Stimulated activated CD4-positive, alpha-beta T cell treated with anti-CD3 and anti-CD28 coated beads, Interleukin-4, amount 100 ng/mL, for 4 hours (primary cell): Measurements from ENCODE around the gene SLC9A6.

Experiments
- DNase-seq, 2 experiments: peaks; one replicate each; pipeline ENCODE4 v3.0.0-alpha.2; 2020

Gene SLC9A6

DNA sequence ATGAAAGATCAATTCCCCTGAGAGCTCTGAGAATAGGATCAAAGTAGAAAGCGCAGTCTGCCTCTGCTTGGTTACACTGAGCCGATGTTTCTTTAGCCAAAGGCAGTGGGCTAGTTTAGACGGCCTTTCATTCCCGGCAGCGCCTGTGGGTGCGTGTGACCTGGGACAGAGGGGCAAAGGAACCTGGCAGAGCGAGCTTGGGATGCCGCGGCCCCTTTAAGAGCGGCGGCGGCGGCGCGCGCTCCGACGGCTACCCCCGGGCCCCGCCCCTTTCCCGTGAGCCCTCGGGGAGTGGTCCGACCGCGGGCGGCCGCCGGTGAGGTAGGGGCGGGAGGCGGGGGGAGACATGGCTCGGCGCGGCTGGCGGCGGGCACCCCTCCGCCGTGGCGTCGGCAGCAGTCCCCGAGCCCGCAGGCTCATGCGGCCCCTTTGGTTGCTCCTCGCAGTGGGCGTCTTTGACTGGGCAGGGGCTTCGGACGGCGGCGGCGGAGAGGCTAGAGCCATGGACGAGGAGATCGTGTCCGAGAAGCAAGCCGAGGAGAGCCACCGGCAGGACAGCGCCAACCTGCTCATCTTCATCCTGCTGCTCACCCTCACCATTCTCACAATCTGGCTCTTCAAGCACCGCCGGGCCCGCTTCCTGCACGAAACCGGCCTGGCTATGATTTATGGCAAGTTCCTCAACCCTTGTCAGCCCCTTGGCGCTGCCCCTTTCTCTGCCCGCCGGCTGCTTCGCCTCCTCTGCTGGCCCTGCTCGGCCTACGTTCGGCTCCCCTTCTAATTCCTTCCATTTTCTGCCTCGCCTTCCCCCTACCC is at the start of gene SLC9A6:
TSS of gene SLC9A6 (plus strand) at position 279 of the 816 bp plus-strand sequence. CDS start at position 503, 224 bp downstream.
- DNase-seq = peak; percentile 59 to 69

DNA sequence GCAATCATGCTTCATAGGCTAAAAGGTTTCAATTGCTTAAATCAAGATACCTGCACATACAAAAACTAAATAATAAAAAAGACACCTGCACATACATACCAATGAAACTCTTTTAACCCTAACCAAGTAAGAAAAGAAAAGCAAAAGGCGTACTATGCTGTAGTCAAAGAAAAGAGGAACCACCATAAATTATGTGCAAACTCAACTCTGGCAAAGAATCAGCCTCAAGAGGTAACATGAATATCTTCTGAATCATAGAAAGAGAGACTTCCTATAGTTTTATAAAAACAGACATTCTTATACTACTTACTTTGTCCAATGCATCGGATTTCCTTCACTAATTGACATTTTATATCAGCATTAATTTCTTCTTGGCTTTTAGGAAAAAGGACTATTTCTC is 40.7 kb upstream of the SLC9A6 start:
- no peak for DNase-seq

GRCh38 chrX:135951291-135951690 is 33.9 kb upstream of the SLC9A6 start:
- DNase-seq = no peak

DNA sequence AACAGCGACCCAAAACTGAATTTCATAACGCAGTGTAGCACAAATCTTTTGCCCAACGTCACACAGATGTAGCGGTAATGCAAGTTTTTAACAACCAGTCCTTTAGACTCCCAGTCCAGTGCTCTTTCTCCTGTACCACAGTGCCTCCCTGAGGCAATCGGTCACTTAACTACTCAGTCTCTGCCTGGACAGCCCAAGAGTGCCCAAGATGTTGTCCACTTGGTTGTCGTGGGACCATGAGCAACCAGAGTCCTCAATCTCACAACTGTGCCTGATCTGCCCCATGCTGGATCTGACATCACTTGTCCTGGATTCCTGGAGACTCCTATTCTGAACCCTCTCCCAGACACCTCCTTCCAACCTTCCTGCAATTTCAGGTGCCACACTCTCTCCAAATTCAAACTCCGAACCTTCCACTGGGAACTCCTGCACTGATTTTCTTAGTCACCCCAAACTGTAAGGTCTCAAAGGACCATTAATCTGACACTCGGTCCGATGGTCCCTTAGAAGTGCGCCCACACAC is 12.1 kb upstream of the SLC9A6 start:
- no peak for DNase-seq

DNA sequence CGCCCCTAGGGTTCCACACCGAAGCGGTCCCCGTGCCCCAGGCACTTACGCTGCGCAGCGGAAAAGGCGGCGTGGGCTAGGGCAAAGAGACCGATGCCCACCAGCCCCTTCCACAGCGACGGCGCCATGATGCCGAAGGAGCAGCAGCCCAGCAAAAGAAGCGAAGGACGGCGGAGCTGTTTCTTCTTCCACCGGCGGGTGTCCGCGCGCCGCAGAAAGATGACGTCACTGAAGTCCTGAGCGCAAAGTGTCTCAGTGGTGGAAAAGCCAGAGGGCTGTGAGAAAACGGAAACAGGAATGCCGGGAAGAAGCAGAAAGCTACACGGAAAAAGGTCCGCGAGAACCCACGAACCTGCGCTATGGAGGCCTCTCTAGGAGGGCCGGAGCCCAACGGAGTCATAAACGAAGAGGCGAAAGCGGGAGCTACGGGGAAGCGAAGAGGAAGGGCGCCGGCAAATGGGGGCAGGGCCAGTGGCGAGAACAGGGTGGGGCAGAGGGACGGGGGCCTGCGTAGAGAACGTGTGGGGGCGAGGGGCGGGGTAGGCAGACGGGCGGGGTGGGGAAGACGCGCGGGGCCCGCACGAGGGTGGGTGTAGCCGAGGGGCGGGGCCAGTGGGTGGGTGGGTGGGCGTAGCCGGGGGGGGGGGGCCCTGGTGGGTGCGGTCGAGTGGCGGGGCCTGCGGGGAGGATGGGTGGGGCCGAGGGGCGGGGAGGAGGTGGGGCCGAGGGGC is 11.5 kb upstream of the SLC9A6 start, which contains the start of gene MMGT1:
TSS of gene MMGT1 (minus strand) at position 441 of the 731 bp plus-strand sequence. CDS start at position 128, 313 bp downstream.
- DNase-seq = peak; percentile 76 to 79

DNA sequence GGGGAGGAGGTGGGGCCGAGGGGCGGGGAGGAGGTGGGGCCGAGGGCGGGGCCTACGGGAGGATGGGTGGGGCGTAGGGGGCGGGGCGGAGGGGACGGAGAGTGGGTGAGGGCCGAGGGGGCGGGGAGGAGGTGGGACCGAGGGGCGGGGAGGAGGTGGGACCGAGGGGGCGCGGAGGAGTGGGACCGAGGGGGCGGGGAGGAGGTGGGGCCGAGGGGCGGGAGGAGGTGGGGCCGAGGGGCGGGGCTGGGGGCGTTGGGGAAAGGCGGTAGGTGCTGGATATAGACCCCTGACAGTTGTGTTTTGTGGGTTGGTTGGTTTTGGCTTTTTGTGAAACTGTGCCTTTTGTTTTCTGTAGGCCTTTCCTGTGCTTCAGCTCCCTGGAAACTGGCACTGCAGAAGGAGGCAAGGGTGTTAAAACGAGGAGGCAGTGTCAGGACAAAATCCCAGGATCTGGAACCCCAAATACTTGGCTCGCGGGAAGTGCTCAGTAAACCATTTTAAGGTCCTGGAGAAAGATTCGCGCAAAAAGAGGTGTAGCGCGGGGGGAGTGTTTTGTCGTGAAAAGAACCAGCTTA is 10.9 kb upstream of the SLC9A6 start:
- DNase-seq = peak; percentile 59 to 72

DNA sequence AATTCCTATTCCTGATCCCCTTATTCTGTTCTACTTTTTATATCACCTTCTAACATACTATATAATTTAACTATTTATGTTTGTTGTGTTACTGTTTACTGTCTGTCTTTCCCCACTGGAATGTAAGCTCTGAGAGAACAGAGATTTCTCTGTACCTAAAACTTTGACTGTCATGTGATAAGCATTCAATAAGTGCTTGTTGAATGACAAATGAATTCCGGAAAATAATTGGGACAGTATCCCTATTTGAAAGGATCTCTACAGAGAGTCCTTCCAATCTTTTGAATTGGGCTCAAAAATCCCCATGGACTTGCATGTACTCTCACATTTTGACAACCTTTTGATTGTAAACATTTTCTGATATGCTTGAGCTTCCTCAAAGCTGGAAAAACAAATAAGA is 9.8 kb upstream of the SLC9A6 start:
- DNase-seq = no peak

DNA sequence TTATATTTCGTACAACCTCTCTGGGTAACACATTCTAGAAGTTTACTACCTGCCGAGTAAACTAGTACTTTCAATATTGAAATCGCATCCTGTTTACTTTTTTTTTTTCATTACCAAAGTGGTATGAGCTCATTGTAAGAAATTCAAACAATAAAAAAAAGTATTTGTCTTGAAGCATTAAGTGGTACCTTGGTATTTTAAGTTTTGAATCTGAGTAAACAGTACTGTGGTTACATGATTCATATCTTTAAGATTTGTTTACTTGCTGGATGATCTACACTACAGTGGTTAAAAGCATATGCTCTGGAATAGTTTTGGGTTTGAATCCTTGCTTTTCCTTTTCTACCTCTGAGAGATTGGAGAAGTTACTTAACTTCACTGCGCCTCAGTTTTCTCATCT is 7.6 kb upstream of the SLC9A6 start:
- no peak for DNase-seq

DNA sequence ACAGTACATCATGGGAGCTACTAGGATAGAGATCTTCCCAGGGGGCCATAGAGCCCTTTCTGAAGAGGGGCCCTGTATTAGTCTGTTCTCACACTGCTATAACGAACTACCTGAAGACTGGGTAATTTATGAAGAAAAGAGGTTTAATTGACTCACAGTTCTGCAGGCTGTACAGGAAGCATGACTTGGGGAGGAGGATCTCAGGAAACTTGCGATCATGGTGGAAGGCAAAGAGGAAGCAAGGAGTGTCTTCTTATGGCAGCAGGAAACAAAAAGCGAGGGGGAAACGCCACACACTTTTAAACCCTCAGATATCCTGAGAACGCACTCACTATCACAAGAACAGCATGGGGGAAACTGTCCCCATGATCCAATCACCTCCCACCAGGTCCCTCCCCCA is 4.2 kb upstream of the SLC9A6 start:
- DNase-seq = no peak

GRCh38 chrX:135981668-135982067 is 3.6 kb upstream of the SLC9A6 start:
- DNase-seq = no peak

- DNase-seq = no peak
These were observed 2.4 kb upstream of the SLC9A6 start for GRCh38 chrX:135982860-135983259.

DNA sequence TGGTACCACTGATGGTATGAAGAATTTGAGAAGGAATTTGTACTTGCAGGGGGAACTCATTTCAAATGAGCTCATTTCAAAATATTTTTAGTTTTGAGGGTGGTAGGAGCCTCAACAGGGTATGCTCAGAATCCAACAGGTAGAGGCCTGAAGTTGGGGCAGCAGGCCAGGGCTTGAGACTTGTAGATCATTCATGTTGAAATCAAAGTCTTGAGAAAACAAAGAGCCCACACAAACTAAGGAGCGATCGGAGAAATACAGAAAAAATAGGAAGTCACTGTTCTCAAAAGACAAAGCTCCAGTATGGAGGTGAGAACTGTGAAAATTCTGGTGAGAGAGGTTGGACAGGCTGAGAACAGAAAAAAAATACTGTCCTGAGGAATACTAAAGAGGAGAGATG is 979 bp upstream of the SLC9A6 start:
- no peak for DNase-seq

GRCh38 chrX:135984791-135985156 is 461 bp upstream of the SLC9A6 start:
- DNase-seq = no peak

- no peak for DNase-seq
These were observed 707 bp downstream of the SLC9A6 start for GRCh38 chrX:135985973-135986310.

- no peak for DNase-seq
These were observed 3.0 kb downstream of the SLC9A6 start for GRCh38 chrX:135988245-135988644.

- DNase-seq = no peak
These were observed 29.8 kb downstream of the SLC9A6 start for GRCh38 chrX:136015016-136015415.

GRCh38 chrX:136016881-136017280 is 31.6 kb downstream of the SLC9A6 start:
- DNase-seq = no peak

DNA sequence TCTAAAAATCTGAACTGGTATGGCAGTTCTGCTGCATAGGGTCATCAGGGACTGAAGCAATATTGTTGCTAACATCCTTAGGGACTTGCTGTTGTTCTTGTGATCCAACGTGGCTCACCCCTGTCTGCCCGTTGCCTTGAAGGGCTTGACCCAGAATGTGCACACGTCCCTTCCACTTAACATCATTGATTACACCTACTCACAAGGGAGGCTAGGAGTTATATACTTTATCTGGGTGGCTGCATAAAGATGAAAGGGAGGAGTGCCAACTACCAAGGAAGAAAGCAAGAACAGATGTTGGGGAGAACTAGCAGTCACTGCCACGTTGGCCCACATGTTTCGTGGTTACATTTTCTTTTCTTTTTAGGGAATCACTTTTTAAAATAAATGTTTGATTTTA is 34.0 kb downstream of the SLC9A6 start:
- no peak for DNase-seq

DNA sequence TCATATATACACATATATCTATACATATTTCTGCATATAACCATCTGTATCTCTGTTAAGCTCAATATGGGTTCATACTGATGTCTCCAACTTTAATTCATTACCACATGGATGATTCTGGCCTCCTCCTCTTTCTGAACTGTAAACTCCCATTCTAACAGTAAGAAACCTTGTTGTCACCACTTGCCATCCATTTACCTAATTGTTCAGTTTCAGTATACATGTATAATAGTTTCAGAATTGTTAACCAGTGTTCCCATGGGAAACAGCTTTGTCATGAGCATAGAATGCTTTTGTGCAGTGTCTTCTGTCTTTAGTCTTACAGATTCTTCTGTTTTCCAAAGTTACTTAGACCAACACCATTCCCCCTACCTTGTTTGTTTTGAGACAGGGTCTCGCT is 35.9 kb downstream of the SLC9A6 start:
- no peak for DNase-seq

GRCh38 chrX:136021903-136022302 is 36.7 kb downstream of the SLC9A6 start:
- DNase-seq = no peak

- no peak for DNase-seq
These were observed 39.9 kb downstream of the SLC9A6 start for GRCh38 chrX:136025091-136025490.

DNA sequence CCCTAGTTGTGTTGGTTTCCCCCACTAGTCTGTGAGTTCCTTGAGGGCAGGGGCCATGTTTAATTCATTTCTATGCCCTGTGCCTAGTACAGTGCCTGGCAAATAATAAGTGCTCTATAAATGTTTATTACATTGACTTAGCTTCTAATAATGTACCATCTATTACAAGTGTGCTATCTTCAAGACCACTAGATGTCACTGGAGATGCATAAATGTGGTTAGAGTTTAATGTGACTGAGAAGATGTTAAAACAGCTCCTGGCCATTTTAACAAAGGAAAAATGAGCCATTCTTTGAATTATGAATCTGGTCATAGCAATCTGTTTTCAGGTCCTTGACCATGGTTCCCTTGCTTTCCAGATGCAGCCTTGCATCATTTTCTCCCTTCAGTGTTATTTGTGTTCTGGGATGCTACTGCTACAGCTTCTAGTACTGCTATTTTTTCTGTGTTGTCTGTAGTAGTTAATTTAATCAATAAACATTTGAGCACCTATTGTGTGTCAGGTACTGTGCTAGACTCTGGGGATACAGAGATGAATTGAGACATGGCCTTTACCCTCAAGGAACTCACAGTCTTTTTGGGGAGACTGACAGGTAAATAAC is 43.2 kb downstream of the SLC9A6 start:
- DNase-seq = no peak

- no peak for DNase-seq
These were observed 44.5 kb downstream of the SLC9A6 start for GRCh38 chrX:136029766-136030165.
